SW480 (cell line): ENCODE data around the gene HSPA14.
"Not testable (repeated sequence)": the region's sequence is repeated elsewhere in the genome, so short reads cannot be mapped to it uniquely, and the experiment has no call there.

Source experiments
- DNase-seq: peaks from one replicate; pipeline ENCODE4 v3.0.0-alpha.2; 2016; ENCODE audit warnings: low spot score

Gene HSPA14

GRCh38 chr10:14837003-14837756 lies 926 bp upstream of the HSPA14 start:
- no peak for DNase-seq

GRCh38 chr10:14838582-14839304 lies 637 bp downstream of the HSPA14 start:
- DNase-seq = peak; percentile 6

- no peak for DNase-seq
These were observed 1.2 kb downstream of the HSPA14 start for GRCh38 chr10:14839305-14839695.

GRCh38 chr10:14840178-14840577 lies 2.1 kb downstream of the HSPA14 start:
- no peak for DNase-seq

GRCh38 chr10:14843327-14843988 lies 5.4 kb downstream of the HSPA14 start:
- DNase-seq = no peak

GRCh38 chr10:14844948-14845347 lies 6.8 kb downstream of the HSPA14 start:
- no peak for DNase-seq

- DNase-seq = no peak
These were observed 14.1 kb downstream of the HSPA14 start for GRCh38 chr10:14852236-14852635.

GRCh38 chr10:14855453-14855852 lies 17.3 kb downstream of the HSPA14 start:
- DNase-seq = no peak

- no peak for DNase-seq
These were observed 20.3 kb downstream of the HSPA14 start for GRCh38 chr10:14858338-14858960.

GRCh38 chr10:14859043-14859442 lies 20.9 kb downstream of the HSPA14 start:
- DNase-seq = no peak

- DNase-seq = no peak
These were observed 21.7 kb downstream of the HSPA14 start for GRCh38 chr10:14859775-14860174.

- no peak for DNase-seq
These were observed 22.7 kb downstream of the HSPA14 start for GRCh38 chr10:14860791-14861190.

- not testable (repeated sequence) for DNase-seq
These were observed 26.4 kb downstream of the HSPA14 start for GRCh38 chr10:14864466-14864865.

GRCh38 chr10:14864871-14865270 lies 26.8 kb downstream of the HSPA14 start:
- DNase-seq = not testable (repeated sequence)

GRCh38 chr10:14873090-14873760 lies 35.1 kb downstream of the HSPA14 start:
- no peak for DNase-seq

GRCh38 chr10:14875941-14876340 lies 37.8 kb downstream of the HSPA14 start:
- DNase-seq = no peak

- DNase-seq = no peak
These were observed 38.7 kb downstream of the HSPA14 start for GRCh38 chr10:14876764-14877163.

GRCh38 chr10:14878266-14879123 lies 40.4 kb downstream of the HSPA14 start, which contains the start of gene SUV39H2:
Gene SUV39H2, plus strand, starts transcription at chr10:14878866. Its CDS starts 23 bp downstream, at chr10:14878889.
- DNase-seq = peak; percentile 90

GRCh38 chr10:14879124-14879927 lies 41.2 kb downstream of the HSPA14 start:
- peak; percentile 33 for DNase-seq

- no peak for DNase-seq
These were observed 41.8 kb downstream of the HSPA14 start for GRCh38 chr10:14879928-14880193.
